GM12801 (cell line): ENCODE results near the gene MS4A4A.

Experiments
- CTCF ChIP-seq: IDR thresholded peaks from one replicate; pipeline ENCODE4 v1.5.1; 2011; ENCODE audit warnings: control low read depth; ENCODE audit not compliant: insufficient read length; ENCODE audit errors: extremely low read depth

MS4A4A gene

DNA sequence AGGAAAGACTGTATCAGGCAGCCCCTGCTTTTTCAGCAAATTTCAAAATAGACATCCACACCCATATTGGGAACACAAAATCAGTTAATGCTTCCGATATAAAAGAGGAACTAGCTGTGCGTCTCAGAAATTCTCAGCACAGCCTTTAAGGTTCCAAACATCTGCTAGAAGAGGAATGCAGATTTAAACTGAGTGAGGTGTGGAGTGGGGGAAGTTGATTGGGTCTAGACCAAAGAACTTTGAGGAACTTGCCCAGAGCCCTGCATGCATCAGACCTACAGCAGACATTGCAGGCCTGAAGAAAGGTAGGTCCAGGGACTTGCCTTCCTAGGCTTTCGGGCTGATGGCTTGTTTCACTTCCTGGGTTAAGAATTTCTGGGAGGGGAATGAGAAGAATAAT is at the start of gene MS4A4A:
Gene MS4A4A (plus strand): TSS at position 255 of the 400 bp plus-strand sequence. CDS start 10 bp downstream, at position 265.
- TF ChIP-seq CTCF: no peak

DNA sequence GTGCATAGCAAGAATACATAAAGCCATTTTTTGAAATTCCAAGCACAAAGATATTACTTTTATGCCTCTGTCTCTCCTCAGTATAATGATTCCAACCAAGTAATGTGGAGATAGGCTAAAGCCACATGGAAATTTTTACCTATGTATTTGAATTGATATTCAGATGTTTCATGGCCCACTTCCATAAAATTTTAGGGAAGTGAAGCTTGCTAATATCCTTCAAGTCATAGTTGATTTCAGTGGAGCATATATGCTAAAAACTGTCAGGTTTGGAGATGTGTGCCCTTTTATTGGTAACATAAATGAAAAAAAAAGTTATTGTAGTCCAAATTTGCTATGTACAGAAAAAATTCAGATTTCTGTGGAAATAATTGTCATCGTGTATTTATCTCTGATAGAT is 49.8 kb upstream of the MS4A4A start:
- TF ChIP-seq CTCF: no peak

- TF ChIP-seq CTCF: no peak
Measured at GRCh38 chr11:60235321-60235720, 45.1 kb upstream of the MS4A4A start.

DNA sequence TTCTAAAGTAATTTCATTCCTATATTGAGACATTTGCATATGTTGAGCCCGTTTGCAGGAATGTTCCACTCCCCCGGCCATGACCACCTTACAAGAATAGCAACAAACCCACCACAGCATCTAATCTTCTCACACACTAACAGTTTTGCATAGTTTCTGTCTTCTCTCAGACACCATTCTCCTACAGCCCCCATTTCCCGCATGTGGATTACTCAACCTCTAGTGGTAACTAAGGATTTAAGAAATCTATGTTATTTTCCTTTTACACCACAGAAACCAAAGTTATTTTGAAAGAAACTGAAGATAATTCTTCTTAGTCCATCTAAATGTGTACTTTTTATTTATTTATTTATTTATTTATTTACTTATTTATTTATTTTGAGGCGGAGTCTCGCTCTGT is 39.8 kb upstream of the MS4A4A start:
- no peak for TF ChIP-seq CTCF

DNA sequence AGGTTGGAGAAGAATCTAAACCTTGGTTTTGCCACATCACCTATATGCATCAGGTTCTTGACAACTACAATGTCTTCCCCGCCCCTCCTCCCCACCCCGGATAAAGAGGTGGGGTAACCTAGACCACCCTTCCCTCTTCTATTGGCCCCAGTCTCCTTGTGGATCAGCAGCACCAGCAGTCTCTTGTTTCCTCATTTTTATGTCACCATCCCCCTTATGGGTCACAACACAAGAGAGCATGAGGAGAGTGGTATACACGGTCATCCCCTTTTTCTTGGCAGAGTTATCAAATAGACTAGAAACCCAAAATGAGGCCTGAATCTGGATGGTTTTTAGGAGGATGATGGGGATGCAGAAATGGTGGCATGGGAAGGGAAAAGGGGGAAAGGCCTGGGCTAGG is 38.7 kb upstream of the MS4A4A start:
- TF ChIP-seq CTCF: no peak

DNA sequence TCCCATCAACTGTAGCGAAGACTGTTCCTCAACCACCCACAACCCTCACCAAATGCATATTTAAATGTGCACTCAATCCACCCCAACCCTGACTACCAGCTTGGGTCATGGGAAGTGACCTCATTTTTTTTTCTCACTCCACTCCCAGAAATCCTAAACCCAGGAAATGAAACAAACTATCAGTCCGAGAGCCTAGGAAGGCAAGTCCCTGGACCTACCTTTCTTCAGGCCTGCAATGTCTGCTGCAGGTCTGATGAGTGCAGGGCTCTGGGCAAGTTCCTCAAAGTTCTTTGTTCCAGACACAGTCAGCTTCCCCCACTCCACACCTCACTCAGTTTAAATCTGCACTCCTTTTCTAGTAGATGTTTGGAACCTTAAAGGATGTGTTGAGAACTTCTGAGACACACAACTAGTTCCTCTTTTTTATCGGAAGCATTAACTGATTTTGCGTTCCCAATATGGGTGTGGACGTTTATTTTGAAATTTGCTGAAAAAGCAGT is 37.7 kb upstream of the MS4A4A start, which contains the start of gene MS4A4E:
Gene MS4A4E (minus strand): TSS at position 398 of the 500 bp plus-strand sequence. CDS start 13,082 bp downstream, outside the sequence.
- no peak for TF ChIP-seq CTCF

GRCh38 chr11:60251485-60252212 is 28.8 kb upstream of the MS4A4A start:
- no peak for TF ChIP-seq CTCF
